Activated naive CD4-positive, alpha-beta T cell treated with anti-CD3 and anti-CD28 coated beads for 36 hours (primary cell): ENCODE results near the gene CHRNB1. TPM values are rescaled to one million over a fixed set of nuclear protein-coding genes. Genes with fewer than 3 reads are reported as not detected.

Experiments used
- CTCF ChIA-PET: fragments of 350-600 bp; sonication (Branson Sonifier 250); formaldehyde crosslinking; loops from one replicate; lab custom pipeline; 2021; ENCODE audit warnings: antibody characterized with exemption; lab: Charles Lee
- DNase-seq: peaks from one replicate; pipeline ENCODE4 v3.0.0-alpha.2; 2020
- H3K27ac Mint-ChIP-seq: one replicate; pipeline ENCODE4 v1.8.0; 2021; ENCODE audit warnings: mild to moderate bottlenecking, mixed read lengths
- H3K27me3 Mint-ChIP-seq: one replicate; pipeline ENCODE4 v1.8.0; 2021; ENCODE audit warnings: low read depth, mixed read lengths
- H3K36me3 Mint-ChIP-seq: one replicate; pipeline ENCODE4 v1.8.0; 2021; ENCODE audit warnings: low read depth, mixed read lengths
- H3K4me1 Mint-ChIP-seq: one replicate; pipeline ENCODE4 v1.8.0; 2021; ENCODE audit warnings: low read depth, mixed read lengths
- H3K4me3 Mint-ChIP-seq: one replicate; pipeline ENCODE4 v1.8.0; 2021; ENCODE audit warnings: mild to moderate bottlenecking, moderate library complexity, mixed read lengths
- H3K9me3 Mint-ChIP-seq: one replicate; pipeline ENCODE4 v1.8.0; 2021; ENCODE audit warnings: mixed read lengths
- intact Hi-C: fragments of 100-400 bp; cut with micrococcal nuclease; formaldehyde crosslinking; loops from one replicate; pipeline ENCODE4 v1.15.1; 2023
- total RNA-seq, 2 experiments: library from RNA; stranded (reverse); gene quantifications; one replicate each; pipeline ENCODE4 v1.2.3, GENCODE V29; 2021

Gene CHRNB1
- total RNA-seq, 2 experiments from 2014 or later = 5.1 to 5.9 TPM

DNA sequence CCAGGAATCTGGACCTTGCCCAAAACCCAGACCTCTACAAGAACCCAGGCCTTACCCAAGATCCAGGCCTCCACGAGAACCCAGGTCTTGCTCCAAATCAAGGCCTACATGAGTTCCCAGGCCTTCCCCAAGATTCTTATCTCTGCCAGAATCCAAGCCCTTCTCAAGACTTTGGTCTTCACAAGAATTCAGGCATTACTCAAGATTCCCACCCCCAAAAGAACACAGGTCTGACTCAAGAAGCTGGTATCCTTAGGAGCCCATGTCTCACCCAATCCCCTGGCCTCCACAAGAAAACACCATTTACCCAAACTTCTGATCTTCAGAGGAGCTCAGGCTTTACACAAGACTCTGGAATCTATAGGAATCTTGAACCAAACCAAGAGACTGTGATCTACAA lies 13.6 kb upstream of the CHRNB1 start:
- H3K27me3 Mint-ChIP-seq = no peaks in the 10 kb centered on the region

DNA sequence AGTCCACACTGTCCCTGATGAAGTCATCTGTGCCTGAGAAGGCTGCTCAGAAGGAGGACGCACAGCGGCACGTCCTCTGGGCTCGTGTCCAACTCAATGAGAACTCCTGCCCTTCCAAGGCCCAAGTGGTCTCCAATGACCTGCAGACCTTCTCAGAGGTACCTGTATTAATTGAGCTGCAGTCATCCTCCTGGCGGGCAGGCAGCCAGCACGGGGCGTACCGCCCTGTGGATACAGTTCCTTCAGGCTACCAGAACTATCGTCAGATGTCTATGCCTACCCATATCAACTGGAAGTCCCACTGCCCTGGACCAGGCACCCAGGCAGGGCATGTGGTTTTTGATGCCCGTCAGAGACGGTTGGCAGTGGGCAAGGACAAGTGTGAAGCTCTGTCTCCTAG lies 12.6 kb upstream of the CHRNB1 start:
- H3K36me3 Mint-ChIP-seq = no peaks in the 10 kb centered on the region
- no peak for DNase-seq
- H3K27me3 Mint-ChIP-seq = no peaks in the 10 kb centered on the region
- no peaks in the 10 kb centered on the region for H3K9me3 Mint-ChIP-seq
- H3K4me1 Mint-ChIP-seq = peaks cover 14% of the 10 kb centered on the region
- CTCF ChIA-PET = no interaction called here
- no peak overlapping the region for H3K4me3 Mint-ChIP-seq
- no peak overlapping the region for H3K27ac Mint-ChIP-seq
- intact Hi-C loops = no loop called here

More for the DNA sequence above, 13.6 kb upstream of the CHRNB1 start:
- peaks cover 7% of the 10 kb centered on the region for H3K4me1 Mint-ChIP-seq
- no peak overlapping the region for H3K27ac Mint-ChIP-seq
- intact Hi-C loops = no loop called here
- CTCF ChIA-PET = no interaction called here
- no peaks in the 10 kb centered on the region for H3K36me3 Mint-ChIP-seq
- no peak overlapping the region for H3K4me3 Mint-ChIP-seq
- DNase-seq = no peak
- no peaks in the 10 kb centered on the region for H3K9me3 Mint-ChIP-seq

DNA sequence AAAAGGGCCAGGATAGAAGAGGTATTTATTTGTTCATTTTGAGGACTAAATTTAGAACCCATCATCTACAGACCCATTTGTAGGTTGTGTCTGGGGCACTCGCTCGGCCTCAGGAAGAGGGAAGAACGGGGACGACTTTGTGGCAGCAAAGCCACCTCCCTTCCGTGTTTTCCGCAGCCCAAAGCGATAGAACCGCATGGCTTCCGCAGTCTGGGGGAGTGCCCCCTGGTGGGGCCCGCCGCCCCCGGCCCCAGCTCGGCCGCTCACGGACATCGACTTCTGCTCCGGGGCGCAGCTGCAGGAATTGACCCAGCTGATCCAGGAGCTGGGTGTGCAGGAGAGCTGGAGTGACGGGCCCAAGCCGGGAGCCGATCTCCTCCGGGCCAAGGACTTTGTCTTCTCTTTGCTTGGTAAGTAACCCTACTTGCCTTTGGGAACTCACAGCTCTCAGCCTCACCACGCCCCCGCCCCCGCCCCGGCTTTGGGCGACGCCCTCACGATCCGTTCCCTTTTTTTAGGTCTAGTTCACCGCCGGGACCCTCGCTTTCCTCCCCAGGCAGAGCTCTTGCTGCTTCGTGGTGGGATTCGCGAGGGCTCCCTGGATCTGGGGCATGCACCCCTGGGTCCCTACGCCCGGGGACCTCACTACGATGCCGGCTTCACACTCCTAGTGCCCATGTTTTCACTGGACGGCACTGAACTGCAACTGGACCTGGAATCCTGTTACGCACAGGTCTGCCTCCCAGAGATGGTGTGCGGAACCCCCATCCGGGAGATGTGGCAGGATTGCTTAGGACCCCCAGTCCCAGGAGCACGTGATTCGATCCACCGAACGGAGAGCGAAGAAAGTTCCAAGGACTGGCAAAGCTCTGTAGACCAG lies 8.9 kb upstream of the CHRNB1 start:
- CTCF ChIA-PET = interaction anchor here (0.7 to 5.3 kb wide), 20 partner anchors 9 to 251 kb away, joined by 3 to 34 read pairs (median 6); partner anchors contain the start of genes ACAP1, CHRNB1, POLR2A and SENP3
- peak overlapping the region; percentile 92 for H3K4me3 Mint-ChIP-seq
- intact Hi-C loops = loop anchor here (1.0 to 5.0 kb wide), 13 partner anchors 19 to 406 kb away; partner anchors contain the start of genes EIF5A, ELP5, FXR2 and POLR2A

DNA sequence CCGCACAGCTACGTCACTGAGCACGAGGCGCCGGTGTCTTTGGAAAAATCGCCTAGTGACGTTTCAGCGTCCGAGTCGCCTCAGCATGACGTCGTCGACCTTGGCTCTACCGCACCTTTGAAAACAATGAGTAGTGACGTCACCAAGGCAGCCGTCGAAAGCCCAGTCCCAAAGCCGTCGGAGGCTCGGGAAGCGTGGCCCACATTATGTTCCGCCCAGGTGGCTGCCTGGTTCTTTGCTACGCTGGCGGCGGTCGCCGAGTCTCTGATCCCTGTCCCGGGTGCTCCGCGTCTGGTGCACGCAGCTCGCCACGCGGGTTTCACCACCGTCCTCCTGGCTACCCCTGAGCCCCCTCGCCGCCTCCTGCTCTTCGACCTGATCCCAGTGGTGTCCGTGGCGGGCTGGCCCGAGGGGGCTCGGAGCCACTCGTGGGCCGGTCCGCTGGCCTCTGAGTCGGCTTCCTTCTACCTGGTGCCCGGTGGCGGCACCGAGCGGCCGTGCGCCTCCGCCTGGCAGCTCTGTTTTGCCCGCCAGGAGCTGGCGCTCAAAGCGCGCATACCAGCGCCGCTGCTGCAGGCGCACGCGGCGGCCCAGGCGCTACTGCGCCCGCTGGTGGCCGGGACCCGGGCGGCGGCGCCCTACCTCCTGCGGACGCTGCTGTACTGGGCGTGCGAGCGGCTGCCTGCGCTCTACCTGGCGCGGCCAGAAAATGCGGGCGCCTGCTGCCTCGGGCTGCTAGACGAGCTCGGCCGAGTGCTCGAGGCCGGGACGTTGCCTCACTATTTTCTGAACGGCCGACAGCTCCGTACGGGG lies 8.1 kb upstream of the CHRNB1 start:
- Mint-ChIP-seq H3K4me1 (peaks cover 43% of the 10 kb centered on the region), H3K27me3 (peaks cover 23% of the 10 kb centered on the region), H3K9me3 (no peaks in the 10 kb centered on the region), H3K4me3 (peak overlapping the region; percentile 92), H3K36me3 (no peaks in the 10 kb centered on the region), H3K27ac (peak overlapping the region; percentile 91)
- CTCF ChIA-PET = interaction anchor here (0.6 to 5.3 kb wide), 33 partner anchors 8 to 250 kb away, joined by 3 to 34 read pairs (median 4); partner anchors contain the start of genes ACAP1, CHRNB1, POLR2A and SENP3
- intact Hi-C loops = loop anchor here (1.0 to 5.0 kb wide), 4 partner anchors 9 to 406 kb away; partner anchors contain the start of genes CHRNB1, FXR2 and SENP3
- peak; percentile 85 for DNase-seq

More for the DNA sequence above, 8.9 kb upstream of the CHRNB1 start:
- Mint-ChIP-seq H3K36me3 (no peaks in the 10 kb centered on the region), H3K27ac (peak overlapping the region; percentile 91), H3K9me3 (no peaks in the 10 kb centered on the region), H3K27me3 (peaks cover 19% of the 10 kb centered on the region), H3K4me1 (peaks cover 43% of the 10 kb centered on the region)
- DNase-seq = peak; percentile 66

DNA sequence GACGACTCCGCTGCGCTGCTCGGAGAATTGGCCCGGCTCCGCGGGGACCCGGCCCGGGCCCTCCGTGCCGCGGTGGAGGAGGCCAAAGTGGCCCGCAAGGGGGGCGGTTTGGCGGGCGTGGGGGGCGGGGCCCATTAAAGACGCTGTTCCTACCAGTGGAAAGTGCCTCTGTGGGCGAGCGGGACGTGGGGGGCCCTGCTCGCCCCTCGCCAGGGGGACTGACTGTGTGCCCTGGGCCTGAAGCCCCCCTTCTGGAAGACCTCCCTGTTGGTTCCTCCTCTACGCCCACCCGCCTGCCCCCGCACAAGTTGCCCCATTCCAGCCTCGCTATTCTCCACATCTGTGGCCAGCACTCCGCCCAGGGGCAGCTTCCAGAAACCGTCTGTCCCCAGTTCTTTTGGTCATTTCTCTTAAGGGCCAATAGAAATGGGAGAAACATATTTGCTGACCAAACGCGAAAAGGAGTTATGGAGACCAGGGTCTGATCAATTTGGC lies 7.4 kb upstream of the CHRNB1 start:
- no peak overlapping the region for H3K27ac Mint-ChIP-seq
- H3K36me3 Mint-ChIP-seq = no peaks in the 10 kb centered on the region
- intact Hi-C loops = loop anchor here (1.0 to 5.0 kb wide), 4 partner anchors 8 to 405 kb away; partner anchors contain the start of genes CHRNB1, FXR2 and SENP3
- H3K9me3 Mint-ChIP-seq = no peaks in the 10 kb centered on the region
- CTCF ChIA-PET = interaction anchor here (0.6 to 5.3 kb wide), 28 partner anchors 8 to 250 kb away, joined by 3 to 34 read pairs (median 4); partner anchors contain the start of genes ACAP1, CHRNB1, POLR2A and SENP3
- H3K4me1 Mint-ChIP-seq = peaks cover 43% of the 10 kb centered on the region
- peaks cover 27% of the 10 kb centered on the region for H3K27me3 Mint-ChIP-seq
- H3K4me3 Mint-ChIP-seq = peak overlapping the region; percentile 67
- DNase-seq = no peak

DNA sequence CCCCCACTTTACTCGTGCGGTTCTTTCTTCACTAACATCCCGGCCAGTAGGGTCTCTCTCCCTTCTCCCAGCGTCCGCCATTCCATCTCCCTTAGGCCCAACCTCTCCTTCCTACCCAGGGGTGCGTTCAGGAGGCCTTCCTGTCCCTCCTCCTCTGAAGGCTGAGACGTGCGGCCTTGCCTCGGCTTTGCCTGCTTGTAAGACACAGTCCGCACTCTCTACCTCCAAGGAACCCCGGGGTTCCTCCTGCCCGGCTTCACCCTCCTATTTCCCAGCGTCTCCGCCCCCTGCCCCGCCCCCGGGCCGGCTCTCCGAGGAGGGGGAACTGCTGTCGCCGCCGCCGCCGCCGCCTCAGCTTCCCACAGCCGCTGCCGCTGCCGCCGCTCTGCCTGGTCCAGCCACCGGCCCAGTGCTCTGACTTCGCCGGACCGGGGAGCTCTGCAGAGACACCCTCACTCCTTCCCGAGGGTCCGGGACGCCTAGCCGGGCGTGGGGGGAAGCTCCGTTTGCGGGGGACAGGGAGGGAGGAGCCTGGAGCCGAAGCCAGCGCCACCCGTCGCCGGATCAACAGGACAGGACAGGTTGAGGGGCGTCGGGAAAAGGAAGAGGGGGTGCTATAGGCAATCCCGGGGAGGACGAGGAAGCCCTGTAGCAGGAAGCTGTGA lies 6.8 kb upstream of the CHRNB1 start:
- CTCF ChIA-PET = interaction anchor here (0.9 to 5.3 kb wide), 9 partner anchors 13 to 249 kb away, joined by 3 to 34 read pairs (median 6); partner anchors contain the start of genes POLR2A, TP53 and ZBTB4
- intact Hi-C loops = loop anchor here (1.0 to 5.0 kb wide), 4 partner anchors 7 to 404 kb away; partner anchors contain the start of genes CHRNB1, FXR2 and SENP3
- H3K36me3 Mint-ChIP-seq = no peaks in the 10 kb centered on the region
- no peaks in the 10 kb centered on the region for H3K9me3 Mint-ChIP-seq
- peaks cover 43% of the 10 kb centered on the region for H3K4me1 Mint-ChIP-seq
- H3K27ac Mint-ChIP-seq = no peak overlapping the region
- H3K4me3 Mint-ChIP-seq = peak overlapping the region; percentile 67
- H3K27me3 Mint-ChIP-seq = peaks cover 32% of the 10 kb centered on the region
- DNase-seq = peak; percentile 75

DNA sequence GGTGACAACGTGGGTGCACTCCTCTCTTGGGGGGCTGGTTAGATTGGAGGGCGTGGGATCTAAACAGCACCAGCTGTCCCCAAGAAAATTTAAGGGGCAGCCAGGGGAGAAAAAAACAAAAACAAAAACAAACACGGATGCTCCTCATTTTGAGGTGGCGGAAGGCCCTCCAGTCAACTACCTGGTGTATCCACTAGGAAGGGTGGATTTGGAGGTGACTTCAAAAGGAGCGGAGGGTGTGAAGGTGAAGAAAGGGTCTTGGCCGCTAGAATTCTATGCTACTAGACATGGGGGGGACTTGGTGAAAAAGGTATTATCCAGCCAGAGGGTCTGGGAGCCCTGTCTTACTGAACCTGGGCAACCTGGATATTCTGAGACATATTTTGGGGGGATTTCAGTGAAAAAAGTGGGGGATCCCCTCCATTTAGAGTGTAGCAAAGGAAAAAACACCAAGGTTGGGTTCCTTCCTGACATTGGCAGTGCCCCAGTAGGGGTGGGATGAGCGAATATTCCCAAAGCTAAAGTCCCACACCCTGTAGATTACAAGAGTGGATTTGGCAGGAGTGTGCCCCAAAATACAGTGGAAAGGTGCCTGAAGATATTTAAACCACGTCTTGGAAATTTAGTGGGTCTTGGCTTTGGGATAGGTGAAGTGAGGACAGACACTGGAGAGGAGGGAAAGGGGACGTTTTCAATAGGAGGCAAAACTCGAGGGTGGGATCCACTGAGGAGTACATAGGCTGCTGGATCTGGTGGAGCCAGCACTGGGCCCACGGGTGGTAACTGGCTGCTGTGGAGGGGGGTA lies 6.0 kb upstream of the CHRNB1 start:
- intact Hi-C loops = loop anchor here (5.0 kb wide), 1 partner anchor 403 kb away; no protein-coding TSS in a partner anchor
- H3K27me3 Mint-ChIP-seq = peaks cover 40% of the 10 kb centered on the region
- no peak overlapping the region for H3K27ac Mint-ChIP-seq
- peaks cover 43% of the 10 kb centered on the region for H3K4me1 Mint-ChIP-seq
- peak overlapping the region; percentile 67 for H3K4me3 Mint-ChIP-seq
- CTCF ChIA-PET = interaction anchor here (0.9 to 5.3 kb wide), 10 partner anchors 12 to 248 kb away, joined by 3 to 34 read pairs (median 6); partner anchors contain the start of genes POLR2A, TP53 and ZBTB4
- no peaks in the 10 kb centered on the region for H3K9me3 Mint-ChIP-seq
- no peak for DNase-seq
- H3K36me3 Mint-ChIP-seq = no peaks in the 10 kb centered on the region

DNA sequence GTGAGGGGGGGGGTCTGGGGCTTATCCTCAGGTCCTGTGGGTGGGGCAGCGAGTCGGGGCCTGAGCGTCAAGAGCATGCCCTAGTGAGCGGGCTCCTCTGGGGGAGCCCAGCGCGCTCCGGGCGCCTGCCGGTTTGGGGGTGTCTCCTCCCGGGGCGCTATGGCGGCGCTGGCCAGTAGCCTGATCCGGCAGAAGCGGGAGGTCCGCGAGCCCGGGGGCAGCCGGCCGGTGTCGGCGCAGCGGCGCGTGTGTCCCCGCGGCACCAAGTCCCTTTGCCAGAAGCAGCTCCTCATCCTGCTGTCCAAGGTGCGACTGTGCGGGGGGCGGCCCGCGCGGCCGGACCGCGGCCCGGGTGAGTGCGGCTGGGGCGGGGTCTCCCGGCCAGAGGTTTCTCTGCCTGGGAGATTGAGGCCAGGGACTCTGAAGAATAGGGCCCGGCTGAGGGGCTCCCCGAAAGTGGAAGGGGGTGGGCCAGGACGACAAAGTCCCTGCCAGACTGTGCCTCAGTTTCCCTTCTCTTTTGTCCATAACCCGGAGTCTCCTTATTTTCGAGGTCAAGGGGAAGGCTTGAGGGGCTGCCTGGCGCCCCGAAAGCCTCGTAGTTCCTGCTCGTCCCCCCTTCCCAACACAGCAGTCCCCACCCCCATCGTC lies 5.3 kb upstream of the CHRNB1 start, which contains the start of gene FGF11:
Gene FGF11, plus strand, starts transcription at position 51 of the 651 bp plus-strand sequence. Its CDS starts 109 bp downstream, at position 160.
- H3K27me3 Mint-ChIP-seq = peaks cover 46% of the 10 kb centered on the region
- CTCF ChIA-PET = interaction anchor here (1.8 to 5.3 kb wide), 3 partner anchors 17 to 83 kb away, joined by 3 to 34 read pairs (median 18); no protein-coding TSS in a partner anchor
- DNase-seq = no peak
- peaks cover 45% of the 10 kb centered on the region for H3K4me1 Mint-ChIP-seq
- H3K9me3 Mint-ChIP-seq = no peaks in the 10 kb centered on the region
- peak within 1 kb of the TSS; percentile 78 for H3K4me3 Mint-ChIP-seq
- H3K27ac Mint-ChIP-seq = no peak within 1 kb of the TSS
- intact Hi-C loops = loop anchor here (5.0 kb wide), 1 partner anchor 403 kb away; no protein-coding TSS in a partner anchor
- H3K36me3 Mint-ChIP-seq = no peaks in the 10 kb centered on the region

DNA sequence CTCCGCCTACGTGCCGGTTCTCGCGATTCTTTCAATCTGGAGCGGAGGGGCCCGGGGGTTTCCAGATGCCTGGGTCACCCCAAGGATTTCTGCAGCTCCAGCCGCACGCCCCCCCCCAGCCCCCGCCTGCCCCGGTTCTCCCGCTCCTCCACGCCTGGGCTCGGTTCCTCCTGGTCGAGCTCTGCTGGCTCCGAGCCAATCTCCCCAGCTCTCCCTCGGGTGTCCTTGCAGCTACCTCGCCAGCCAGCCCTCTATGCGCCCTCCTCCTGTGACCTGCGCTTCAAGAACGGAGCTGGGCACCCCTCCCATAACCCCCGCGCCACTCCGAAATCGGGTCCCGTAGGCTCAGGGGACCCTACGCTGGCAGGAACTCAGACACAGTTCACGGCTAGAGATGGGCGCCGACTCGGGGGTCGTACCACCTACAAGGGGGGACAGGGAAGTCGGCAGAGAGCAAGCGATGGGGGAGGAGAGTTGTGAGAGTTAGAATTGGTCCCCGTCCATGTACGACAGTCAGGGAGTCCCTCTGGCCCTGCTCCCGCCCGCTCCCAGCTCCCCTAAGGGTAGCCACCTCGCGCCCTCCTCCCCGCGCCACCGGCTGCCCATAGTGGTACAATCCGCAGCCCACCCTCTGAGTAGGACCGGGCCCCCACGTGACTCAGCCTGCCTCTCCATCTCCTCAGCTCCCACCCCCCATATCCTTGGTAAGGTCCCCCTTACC lies 4.6 kb upstream of the CHRNB1 start:
- Mint-ChIP-seq H3K36me3 (no peaks in the 10 kb centered on the region), H3K9me3 (no peaks in the 10 kb centered on the region), H3K4me1 (peaks cover 47% of the 10 kb centered on the region), H3K4me3 (peak overlapping the region; percentile 78), H3K27ac (no peak overlapping the region), H3K27me3 (peaks cover 52% of the 10 kb centered on the region)
- DNase-seq = peak; percentile 59
- intact Hi-C loops = no loop called here
- CTCF ChIA-PET = interaction anchor here (0.6 to 2.9 kb wide), 8 partner anchors 15 to 116 kb away, joined by 3 to 18 read pairs (median 4); no protein-coding TSS in a partner anchor
